Ascending aorta (tissue), 2 donors: ENCODE data around the gene KCNQ1. TPM values are rescaled to one million over a fixed set of nuclear protein-coding genes. Genes with fewer than 3 reads are reported as not detected.

Experiments used
- DNase-seq, 2 donors: peaks; one replicate each; pipeline ENCODE4 v3.0.0-alpha.2; 2019; ENCODE audit warnings: low spot score in 2 of 2
- H3K27ac ChIP-seq, 2 donors: fragments of 200-600 bp; sonication (generic); one replicate each; pipeline ENCODE4 v1.5.1; 2016 to 2017; ENCODE audit warnings: mild to moderate bottlenecking in 1 of 2
- H3K27me3 ChIP-seq: fragments of 200-600 bp; sonication (generic); one replicate; pipeline ENCODE4 v1.5.1; 2017
- H3K36me3 ChIP-seq, 2 donors: fragments of 200-600 bp; sonication (generic); one replicate each; pipeline ENCODE4 v1.5.1; 2016
- H3K4me1 ChIP-seq, 2 donors: fragments of 200-600 bp; sonication (generic); one replicate each; pipeline ENCODE4 v1.5.1; 2016 to 2017; ENCODE audit warnings: mild to moderate bottlenecking in 1 of 2
- H3K4me3 ChIP-seq, 2 donors: fragments of 200-600 bp; sonication (generic); one replicate each; pipeline ENCODE4 v1.5.1; 2016 to 2017; ENCODE audit warnings: mild to moderate bottlenecking in 1 of 2
- H3K9me3 ChIP-seq, 2 donors: fragments of 200-600 bp; sonication (generic); one replicate each; pipeline ENCODE4 v1.5.1; 2016
- CTCF ChIP-seq, 3 experiments: fragments of 200-600 bp in 2 of 3; fragments of 450-650 bp in 1 of 3; sonication (generic) in 2 of 3; IDR thresholded peaks; one replicate each; pipeline ENCODE4 v1.5.1; 2016 to 2019; ENCODE audit warnings: antibody characterized with exemption in 3 of 3, mild to moderate bottlenecking in 1 of 3, moderate library complexity in 1 of 3
- intact Hi-C: fragments of 100-400 bp; cut with DNase I; formaldehyde crosslinking; loops from one replicate; pipeline ENCODE4 v1.15.1; 2023
- total RNA-seq: library from RNA; depleted of rRNA; stranded (reverse); fragments of >200 nt; gene quantifications from one replicate; pipeline ENCODE4 v1.1.0, GENCODE V29; 2016

Gene KCNQ1
- total RNA-seq, 1 donor from 2014 or later, result 2.3 TPM

DNA sequence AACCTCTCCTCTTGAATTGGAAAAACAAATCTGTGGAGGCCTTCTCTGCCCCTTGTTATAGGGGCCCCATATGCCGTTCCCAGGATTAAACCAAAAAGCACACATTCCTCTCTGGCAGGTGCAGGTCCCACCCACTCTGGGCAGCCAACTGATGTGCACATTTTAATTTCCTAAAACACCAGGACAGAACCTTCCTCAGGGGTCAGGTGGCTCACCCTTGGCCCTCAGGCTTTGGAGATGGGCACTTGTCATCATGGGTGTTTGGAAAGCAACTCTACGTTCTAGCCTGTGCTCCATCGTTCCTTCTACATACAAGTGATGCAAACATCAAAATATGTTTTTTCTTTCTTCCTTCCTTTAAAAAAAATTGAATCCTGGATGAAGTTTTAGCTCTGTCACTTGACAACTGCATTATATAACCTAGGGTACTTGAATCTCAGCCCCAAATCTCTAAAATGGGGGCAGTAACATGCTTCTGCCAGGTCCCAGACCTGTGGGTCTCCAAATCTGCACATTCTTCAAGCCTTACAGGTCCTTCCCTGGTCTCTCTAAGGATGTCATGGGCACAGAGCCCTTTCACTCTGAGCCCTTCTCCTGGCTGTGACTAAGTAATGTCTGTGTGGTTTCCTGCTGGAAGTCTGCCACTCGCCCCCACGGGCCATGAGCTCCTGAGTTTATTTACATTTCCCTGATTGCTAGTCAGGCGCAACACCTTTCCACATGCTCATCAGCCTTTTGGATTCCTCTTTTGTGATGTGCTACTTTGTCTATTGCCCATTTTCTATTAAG is 211.2 kb downstream of the KCNQ1 start:
- TF ChIP-seq CTCF (IDR thresholded peaks at IDR 0.05), result no peak
- peaks cover 6 to 24% of the 10 kb centered on the region in 2 donors for H3K9me3 ChIP-seq
- no peak overlapping the region for H3K27ac ChIP-seq
- no peaks in the 10 kb centered on the region for H3K36me3 ChIP-seq
- no peaks in the 10 kb centered on the region for H3K4me1 ChIP-seq
- H3K27me3 ChIP-seq, result no peaks in the 10 kb centered on the region
- DNase-seq, result no peak
- intact Hi-C loops, result no loop called here
- H3K4me3 ChIP-seq, result no peak overlapping the region

DNA sequence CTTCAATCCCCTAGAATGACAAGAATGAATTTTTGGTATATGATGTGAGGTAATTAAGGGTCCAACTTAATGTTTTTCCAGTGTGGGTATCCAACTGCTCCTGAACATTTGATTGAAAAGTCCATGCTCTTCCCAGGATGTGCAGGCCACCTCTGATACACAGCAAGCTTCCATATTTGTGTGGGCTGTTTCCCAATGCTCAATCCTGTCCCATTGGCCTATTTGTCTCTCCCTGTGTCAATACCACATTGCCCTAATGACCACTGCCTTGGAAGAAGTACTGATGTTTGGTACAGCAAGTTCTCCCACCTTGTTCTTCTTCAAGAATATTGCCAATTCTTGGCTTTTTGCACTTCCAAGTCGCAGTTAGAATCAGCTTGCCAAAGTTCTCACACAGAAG is 212.1 kb downstream of the KCNQ1 start:
- H3K4me1 ChIP-seq, result no peaks in the 10 kb centered on the region
- no peak overlapping the region for H3K4me3 ChIP-seq
- no peak overlapping the region for H3K27ac ChIP-seq
- H3K9me3 ChIP-seq, result peaks cover 3 to 27% of the 10 kb centered on the region in 2 donors
- no peaks in the 10 kb centered on the region for H3K36me3 ChIP-seq
- no peaks in the 10 kb centered on the region for H3K27me3 ChIP-seq
- intact Hi-C loops, result no loop called here
- no peak for DNase-seq
- TF ChIP-seq CTCF (IDR thresholded peaks at IDR 0.05), result no peak

DNA sequence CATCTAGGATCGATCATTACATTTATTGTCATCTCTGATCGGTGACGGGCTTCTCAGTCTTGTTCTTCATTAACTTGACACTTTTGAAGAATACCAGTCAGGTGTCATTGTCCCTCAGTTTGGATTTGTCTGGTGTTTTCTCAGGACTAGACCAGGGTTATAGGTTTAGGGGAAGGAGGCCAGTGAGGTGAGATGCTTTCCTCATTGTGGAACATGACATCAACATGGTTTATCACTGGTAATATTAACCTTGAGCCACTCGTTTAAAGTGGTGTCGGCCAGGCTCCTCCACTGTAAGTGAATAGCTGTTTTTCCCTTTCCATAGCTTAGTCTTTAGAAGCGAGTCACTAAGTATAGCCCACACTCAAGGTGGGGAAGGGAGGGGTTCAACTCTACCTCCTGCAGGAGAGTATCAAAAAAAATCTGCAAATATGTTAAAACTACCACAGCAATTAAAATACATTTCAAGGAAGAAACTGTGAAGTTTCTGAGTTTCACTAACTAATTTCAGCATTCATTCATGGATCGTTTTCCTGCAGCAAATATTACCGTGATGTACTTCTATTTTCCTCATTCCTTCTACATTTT is 213.0 kb downstream of the KCNQ1 start:
- intact Hi-C loops, result no loop called here
- no peak for TF ChIP-seq CTCF (IDR thresholded peaks at IDR 0.05)
- peaks cover 0 to 29% of the 10 kb centered on the region in 2 donors for H3K9me3 ChIP-seq
- no peak overlapping the region for H3K27ac ChIP-seq
- H3K4me3 ChIP-seq, result no peak overlapping the region
- no peaks in the 10 kb centered on the region for H3K36me3 ChIP-seq
- H3K27me3 ChIP-seq, result no peaks in the 10 kb centered on the region
- DNase-seq, result no peak
- H3K4me1 ChIP-seq, result no peaks in the 10 kb centered on the region

DNA sequence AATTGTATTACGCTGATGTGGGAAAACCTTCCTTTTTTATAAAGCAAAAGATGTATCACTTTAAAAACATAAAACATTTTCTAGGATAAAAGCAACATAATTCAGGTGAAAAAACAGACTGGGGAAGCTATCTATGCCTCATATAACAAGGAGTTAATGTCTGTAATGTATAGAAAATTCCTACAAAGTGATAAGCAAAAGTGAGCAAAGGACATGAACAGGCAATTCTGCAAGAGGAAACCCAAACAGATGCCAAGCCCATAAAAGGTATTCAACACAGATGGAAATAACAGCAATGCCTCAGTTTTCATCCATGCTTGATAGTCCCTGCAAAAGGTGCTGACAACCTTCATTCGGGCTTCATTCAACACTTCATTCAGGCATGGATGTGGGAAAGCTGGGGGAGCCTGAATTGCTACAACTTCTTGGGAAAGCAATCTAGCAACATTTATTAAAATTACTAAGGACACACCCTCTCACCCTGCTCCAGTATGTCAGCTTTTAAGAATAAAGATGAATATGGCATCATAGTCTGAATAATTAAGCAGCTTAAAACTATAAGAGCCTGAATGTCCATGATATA is 215.6 kb downstream of the KCNQ1 start:
- Histone ChIP-seq H3K36me3 (no peaks in the 10 kb centered on the region), H3K27ac (no peak overlapping the region), H3K4me1 (no peaks in the 10 kb centered on the region), H3K9me3 (peaks cover 0 to 29% of the 10 kb centered on the region in 2 donors), H3K4me3 (no peak overlapping the region), H3K27me3 (no peaks in the 10 kb centered on the region)
- intact Hi-C loops, result no loop called here
- no peak for TF ChIP-seq CTCF (IDR thresholded peaks at IDR 0.05)
- DNase-seq, result no peak

- TF ChIP-seq CTCF (IDR thresholded peaks at IDR 0.05), result no peak
- Histone ChIP-seq H3K4me1 (no peaks in the 10 kb centered on the region), H3K27ac (no peak overlapping the region), H3K9me3 (peaks cover 0 to 26% of the 10 kb centered on the region in 2 donors), H3K27me3 (no peaks in the 10 kb centered on the region), H3K4me3 (no peak overlapping the region), H3K36me3 (no peaks in the 10 kb centered on the region)
- intact Hi-C loops, result no loop called here
- DNase-seq, result no peak
Observed at GRCh38 chr11:2661173-2662023, 216.6 kb downstream of the KCNQ1 start.
